Activated naive CD4-positive, alpha-beta T cell treated with Interleukin-2 at 50 U/mL for 16 hours (primary cell): ENCODE measurements around the gene CAMSAP3.

Experiments used
- DNase-seq: peaks from one replicate; pipeline ENCODE4 v3.0.0-alpha.2; 2020

CAMSAP3 gene

DNA sequence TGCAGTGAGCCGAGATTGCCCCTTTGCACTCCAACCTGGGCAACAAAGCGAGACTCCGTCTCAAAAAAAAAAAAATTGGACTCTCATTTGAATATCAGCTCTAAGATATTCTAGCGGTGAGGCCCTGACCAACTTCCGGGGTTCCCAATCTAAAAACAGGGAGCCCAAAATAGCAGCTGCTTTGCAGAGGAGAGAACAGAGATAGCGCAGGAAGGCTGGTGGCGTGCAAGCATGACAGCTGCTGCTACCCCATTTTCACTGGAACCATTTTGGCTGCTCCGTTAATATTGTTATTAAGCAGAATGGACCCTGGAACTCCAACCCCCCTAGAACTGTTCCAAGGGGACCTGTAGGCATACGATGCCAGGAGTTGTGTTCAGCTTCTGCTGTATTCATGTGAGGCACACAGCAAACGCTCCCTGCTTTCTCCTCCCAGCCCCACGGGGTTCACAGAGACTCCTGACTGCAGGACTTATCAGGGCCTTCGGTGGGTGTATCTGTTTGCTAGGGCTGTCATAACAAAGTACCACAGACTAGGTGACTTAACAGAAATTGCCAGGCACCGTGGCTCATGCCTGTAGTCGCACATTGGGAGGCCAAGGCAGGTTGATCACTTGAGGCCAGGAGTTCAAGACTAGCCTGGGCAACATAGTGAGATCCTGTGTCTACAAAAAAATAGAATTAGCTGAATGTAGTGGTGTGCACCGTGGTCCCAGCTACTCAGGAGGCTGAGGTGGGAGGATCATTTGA, 52.8 kb downstream of the CAMSAP3 start:
- DNase-seq, result no peak

DNA sequence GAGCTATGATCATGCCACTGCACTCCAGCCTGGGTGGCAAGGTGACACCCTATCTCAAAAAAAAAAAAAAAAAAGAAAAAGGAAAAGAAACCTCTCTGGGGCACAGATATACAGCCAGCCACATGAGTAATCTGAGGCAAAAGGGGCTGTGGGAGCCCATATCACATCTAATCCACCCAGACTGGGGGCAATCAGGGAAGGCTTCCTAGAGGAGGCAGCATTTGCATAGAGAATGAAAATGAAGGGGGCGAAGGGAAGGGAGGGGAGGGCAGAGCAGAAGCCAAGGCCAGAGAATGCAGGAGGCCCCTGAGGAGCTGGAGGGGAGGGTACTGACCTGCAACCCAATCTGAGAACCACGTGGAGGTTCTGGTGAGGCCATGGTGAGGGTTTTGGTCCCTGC, 54.5 kb downstream of the CAMSAP3 start:
- DNase-seq, result no peak

DNA sequence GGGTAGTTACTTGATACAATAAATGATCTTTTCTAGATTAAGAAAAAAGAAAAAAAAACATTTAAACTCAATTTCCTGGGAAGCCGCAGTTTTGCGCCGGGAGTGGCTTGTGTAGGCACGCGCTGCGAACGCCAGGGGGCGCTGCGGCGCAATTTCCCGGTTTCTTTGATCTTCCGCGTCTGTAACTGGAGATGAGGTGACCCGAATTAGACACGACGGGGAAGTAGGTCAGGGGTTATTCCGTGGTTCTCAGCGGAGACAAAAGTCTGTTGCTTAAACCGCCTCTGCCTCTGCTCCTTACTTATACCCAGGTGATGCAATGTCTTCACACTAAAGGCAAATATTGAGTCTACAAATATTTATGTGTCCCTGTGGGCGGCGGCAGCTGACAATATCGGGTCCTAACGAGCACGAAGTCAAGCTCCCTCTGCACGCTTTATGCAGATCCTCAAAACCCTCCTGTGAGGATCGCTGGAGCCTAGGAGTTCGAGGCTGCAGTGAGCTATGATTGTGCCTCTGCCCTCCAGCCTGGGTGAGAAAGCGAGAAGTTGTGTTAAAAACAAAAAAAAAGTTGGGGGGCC, 56.5 kb downstream of the CAMSAP3 start:
- peak; percentile 87 for DNase-seq

DNA sequence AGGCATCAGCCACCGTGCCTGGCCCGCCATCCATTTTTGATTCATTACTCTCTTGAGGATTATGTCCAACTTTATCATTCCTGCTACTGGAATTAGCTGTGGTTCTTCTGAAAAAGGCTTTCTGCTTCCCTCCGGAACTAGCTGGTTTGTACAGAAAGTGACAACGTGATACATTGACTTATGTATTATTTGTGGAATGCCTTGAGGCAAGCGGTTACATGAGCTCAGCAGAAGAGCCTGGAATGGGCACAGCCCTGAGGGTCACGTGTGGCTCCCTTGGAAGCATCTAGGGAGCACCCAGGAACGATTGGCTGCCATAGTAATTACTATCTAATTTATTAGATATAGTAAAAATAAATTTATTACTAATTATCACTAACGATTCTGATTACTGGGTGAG, 58.7 kb downstream of the CAMSAP3 start:
- no peak for DNase-seq

DNA sequence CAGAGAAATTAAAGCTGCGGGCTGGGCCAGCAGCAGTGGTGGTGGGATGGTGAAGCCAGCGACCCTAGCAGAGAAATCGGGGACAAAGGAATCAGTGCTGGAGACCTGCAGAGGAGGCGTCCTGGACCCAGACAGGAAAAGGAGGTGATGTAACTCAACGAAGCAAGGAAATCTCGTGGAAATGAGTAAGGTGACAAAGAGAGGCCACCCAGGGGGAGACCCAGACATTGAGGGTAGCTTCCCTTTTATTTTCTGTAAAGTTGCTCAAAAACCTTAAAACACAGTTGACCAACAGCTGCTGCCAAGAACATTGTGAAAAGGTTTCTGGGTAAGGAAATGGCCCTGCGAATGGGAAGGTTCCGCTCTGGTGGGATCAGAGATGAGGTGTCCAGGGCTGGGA, 59.9 kb downstream of the CAMSAP3 start:
- no peak for DNase-seq

DNA sequence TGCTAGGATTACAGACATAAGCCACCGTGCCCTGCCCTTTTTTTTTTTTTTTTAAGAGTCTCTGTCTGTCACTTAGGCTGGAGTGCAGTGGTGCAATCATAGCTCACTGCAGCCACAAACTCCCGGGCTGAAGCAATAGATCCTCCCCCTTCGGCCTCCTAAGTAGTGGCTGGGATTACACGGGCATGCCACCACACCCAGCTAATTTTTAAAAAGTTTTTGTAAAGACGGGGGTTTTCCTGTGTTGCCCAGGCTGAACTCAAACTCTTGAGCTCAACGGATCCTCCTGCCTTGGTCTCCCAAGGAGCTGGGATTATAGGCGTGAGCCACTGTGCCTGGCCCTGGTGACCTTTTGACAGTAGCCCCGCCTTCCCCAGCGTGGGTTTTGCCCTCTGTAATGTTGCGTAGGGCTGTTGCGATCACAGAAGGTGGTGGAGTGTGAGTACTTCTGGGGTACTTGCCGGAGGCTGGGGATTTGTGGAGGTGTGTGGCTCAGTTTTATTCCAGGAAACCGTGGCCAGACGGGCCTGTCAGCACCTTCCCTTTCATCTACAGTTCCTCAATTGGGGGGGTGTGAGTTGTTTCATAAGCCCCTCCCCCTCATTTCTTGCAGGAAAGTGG, 61.6 kb downstream of the CAMSAP3 start:
- peak; percentile 35 for DNase-seq

DNA sequence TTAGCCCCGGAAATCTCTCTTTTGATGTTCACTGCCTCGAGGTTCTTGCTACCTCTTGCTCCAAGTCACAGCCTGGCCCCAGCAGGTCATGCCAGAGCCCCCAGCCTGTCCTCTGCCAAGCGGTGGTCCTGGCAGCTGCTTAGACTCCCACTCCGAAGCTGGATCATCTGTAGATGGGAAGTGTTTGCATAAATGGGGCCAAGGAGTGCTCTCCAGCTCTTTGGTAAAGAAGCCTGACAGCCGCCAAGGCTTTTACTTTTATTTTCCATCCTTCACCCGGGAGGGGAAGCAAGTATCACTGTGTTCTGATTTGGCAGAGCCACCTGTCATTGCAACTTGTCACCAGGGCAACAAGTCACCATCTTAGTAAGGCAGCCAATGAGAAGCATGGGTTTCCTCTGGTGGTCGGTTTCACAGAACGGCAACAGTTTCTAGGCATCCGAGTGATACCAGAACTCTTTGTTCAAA, 62.6 kb downstream of the CAMSAP3 start:
- DNase-seq, result peak; percentile 35

DNA sequence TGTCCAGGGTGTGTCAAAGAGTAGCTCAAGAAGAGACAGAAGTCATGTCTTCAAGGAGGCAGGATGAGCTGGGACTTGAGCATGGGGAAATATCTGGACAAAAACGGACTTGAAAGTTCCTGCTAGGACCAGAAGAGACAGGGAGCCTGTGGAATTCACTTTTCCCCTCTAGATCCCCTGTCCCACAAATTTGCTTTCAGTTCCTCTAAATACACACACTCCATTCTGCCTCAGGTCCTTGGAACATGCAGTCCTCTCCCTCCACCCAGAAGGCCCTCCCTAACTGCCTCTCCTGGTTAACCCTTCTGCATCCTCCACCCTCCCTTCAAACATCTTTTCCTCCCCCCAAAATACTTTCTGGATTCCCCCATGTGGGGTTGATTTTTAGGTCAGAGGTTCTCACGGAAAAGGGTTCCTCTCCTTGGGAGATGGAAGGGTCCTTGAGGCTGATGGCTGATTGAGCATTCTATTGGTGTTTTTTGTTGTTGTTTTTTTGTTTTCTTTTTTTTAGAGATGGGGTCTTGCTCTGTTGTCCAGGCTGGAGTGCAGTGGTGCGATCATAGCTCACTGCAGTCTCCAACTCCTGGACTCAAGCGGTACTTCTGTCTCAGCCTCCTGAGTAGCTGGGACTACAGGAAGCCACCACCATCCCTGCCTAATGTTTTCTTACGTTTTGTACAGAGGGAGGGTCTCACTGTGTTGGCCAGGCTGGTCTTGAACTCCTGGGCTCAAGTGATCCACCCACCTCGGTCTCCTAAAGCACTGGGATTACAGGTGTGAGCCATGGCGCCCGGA, 66.3 kb downstream of the CAMSAP3 start:
- no peak for DNase-seq

DNA sequence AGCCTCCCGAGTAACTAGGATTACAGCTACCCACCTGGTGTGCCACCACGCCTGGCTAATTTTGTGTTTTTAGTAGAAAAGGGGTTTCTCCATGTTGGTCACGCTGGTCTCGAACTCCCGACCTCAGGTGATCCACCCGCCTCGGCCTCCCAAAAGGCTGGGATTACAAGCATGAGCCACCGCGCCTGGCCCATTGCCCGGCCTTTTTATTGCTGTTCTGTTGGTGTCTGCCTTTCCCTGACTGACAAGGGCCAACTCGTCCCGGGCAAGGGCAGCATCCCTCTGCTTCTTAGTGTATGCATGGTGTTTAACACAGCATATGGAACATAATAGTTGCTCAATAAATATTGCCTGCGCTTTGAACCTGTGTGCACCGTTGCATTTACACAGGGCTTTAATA, 67.0 kb downstream of the CAMSAP3 start:
- no peak for DNase-seq

DNA sequence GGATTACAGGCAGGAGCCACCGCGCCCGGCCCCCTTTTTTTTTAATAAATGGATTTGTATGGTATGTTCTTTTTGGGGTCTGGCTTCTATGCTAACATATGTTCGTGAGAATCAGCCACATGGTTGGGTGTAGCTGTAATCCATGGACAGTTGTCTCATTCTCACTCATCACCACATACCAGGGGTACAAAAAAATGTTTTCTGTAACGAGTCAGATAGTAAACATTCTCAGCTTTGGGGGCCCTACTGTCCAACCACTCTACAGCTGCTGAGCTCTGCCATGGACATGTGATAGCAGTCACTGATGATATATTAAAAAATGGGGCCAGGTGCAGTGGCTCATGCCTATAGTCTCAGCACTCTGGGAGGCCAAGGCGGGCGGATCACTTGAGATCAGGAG, 68.0 kb downstream of the CAMSAP3 start:
- DNase-seq, result no peak

DNA sequence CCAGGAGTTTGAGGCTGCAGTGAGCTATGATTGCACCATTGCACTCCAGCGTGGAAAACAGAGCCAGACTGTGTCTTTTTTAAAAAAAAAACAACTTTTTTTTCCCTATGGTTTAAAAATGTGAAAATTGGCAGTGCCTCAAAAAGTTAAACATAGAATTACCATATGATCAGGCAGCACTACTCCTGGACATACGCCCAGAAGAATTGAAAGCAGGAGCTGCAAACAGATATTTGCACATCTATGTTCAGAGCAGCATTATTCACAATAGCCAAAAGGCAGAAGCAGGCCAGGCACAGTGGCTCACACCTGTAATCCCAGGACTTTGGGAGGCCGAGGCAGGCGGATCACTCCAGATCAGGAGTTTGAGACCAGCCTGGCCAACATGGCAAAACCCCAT, 69.4 kb downstream of the CAMSAP3 start:
- no peak for DNase-seq
